Fibroblast of skin of left biceps (primary cell): Measurements from ENCODE around the gene ABHD13.
"Not testable (repeated sequence)": the region's sequence is repeated elsewhere in the genome, so short reads cannot be mapped to it uniquely, and the experiment has no call there.

Experiments used
- DNase-seq, 2 experiments: peaks; one replicate each; pipeline ENCODE4 v3.0.0-alpha.2; 2013; ENCODE audit warnings: low read depth in 2 of 2

Gene ABHD13

GRCh38 chr13:108223687-108224503 lies 5.7 kb downstream of the ABHD13 start:
- DNase-seq, result no peak

DNA sequence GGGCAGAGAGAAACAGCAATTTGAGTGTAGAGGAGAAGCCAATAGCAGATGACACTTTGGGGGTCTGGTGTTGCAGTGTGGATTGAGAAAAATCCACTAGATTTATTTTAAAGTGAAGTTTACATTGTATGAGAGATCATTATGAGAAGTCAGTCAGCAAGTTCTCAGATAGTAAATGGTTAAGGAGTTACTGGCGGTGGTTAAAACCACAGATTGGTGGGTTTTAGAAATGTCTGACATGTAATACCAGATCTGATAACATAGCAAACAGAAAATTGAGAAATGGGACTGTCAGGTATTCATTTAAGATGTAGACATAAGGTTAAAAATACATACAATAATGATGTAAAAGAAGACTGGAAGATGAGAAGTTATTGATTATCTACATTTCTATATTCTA lies 7.2 kb downstream of the ABHD13 start:
- DNase-seq, result no peak

- no peak for DNase-seq
Measured at GRCh38 chr13:108226184-108226583, 8.0 kb downstream of the ABHD13 start.

DNA sequence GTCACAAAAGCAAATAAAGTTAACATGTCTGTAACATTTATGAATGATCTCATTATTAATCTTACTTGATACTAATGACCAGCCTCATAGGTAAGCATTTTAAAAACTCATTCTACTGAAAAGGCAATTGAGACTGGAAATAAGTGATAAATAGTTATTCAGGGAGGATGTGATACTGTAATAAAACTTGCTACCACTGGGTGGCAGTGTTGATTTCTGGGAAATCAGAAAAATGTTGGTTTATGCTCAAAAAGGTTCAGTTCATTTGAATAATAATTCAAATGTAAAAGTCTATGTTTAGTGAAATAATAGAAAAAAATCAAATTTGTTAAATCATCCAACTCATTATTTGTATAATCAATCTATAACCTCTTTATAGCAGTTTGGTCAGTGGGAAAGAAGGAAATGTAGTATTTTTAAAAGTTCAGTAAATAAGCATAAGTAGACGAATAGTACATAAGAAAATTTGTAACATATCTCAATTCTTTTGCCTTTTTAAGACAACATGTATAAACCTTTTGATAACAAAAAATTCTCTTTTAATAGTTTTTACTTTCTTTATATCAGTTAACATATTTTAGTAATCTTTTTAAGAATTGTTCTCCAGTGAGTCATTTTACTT lies 9.6 kb downstream of the ABHD13 start:
- DNase-seq, result no peak

DNA sequence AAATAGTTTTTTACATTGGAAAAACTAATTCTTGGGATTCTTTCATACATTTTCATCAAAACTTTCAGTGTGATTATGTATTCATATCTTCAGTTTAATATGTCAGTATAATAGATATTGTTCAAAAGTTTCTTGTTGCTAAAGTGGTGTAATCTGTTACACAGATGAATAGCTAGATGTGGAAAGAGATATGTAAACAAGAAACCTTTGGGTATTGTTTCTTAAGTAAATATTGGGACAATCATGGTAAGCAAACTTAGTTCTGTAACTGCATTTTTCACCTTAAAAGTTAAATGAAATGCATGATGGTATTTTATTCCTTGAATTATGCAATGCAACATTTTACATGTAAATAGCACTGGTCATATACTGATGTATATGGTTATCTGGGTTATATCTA lies 12.2 kb downstream of the ABHD13 start:
- no peak for DNase-seq

GRCh38 chr13:108249150-108249549 lies 31.0 kb downstream of the ABHD13 start:
- DNase-seq, result no peak

- DNase-seq, result no peak
Measured at GRCh38 chr13:108257248-108257647, 39.1 kb downstream of the ABHD13 start.

GRCh38 chr13:108263621-108264355 lies 45.6 kb downstream of the ABHD13 start:
- no peak for DNase-seq

GRCh38 chr13:108266321-108266990 lies 48.3 kb downstream of the ABHD13 start:
- no peak for DNase-seq

GRCh38 chr13:108267347-108267746 lies 49.2 kb downstream of the ABHD13 start:
- no peak for DNase-seq

GRCh38 chr13:108267855-108268254 lies 49.7 kb downstream of the ABHD13 start:
- DNase-seq, result not testable (repeated sequence)

DNA sequence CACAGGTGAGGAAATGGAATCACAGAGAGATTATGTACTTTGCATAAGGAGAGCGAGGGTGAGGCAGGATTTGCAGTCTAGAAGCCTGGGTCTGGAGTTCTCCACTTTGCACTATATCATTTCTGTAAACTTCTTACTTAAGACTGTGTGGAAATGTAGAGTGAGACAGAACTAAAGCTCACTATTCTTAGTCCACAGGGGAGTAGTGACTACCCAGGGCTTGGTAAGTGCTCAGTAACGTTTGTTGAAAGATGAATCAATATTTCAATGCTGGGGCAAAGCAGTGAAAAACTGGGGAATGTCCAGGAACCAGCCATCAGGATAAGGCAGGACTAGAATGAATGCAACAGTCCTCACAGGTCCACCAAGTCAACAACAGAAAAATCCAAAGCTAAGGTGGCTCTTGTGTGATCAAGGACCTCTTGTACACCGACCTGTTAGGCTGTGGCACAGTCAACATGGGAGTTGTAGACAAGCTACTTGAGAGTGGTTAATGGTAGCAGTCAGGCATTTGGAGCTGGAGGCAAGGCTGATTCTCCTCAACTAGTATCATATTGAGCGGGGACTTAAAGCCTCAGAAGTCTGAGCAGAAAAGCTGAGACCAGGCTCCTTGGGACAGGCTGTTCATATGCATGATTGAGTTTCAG lies 50.4 kb downstream of the ABHD13 start:
- no peak for DNase-seq

DNA sequence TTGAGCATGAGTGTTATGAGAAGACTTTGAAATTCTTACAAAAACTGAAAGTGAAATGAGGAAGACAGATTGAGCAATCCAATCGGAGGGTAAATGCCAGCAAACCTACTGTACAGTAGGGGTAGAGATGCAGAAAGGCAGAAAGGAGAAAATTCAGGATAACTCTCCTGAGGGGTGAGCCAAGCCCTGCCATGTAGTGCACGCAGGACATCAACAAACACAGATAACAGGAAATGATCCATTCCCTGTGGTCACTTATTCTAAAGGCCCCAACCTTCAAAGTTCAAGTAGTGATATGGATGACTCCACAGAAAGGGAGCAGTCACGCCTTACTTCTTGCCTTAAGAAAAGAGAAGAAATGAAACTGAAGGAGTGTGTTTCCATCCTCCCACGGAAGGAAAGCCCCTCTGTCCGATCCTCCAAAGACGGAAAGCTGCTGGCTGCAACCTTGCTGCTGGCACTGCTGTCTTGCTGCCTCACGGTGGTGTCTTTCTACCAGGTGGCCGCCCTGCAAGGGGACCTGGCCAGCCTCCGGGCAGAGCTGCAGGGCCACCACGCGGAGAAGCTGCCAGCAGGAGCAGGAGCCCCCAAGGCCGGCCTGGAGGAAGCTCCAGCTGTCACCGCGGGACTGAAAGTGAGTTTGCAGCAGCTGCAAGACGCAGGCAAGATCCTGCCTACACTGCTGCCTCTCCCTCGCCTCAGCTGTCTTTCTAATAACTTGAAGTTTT lies 51.6 kb downstream of the ABHD13 start, which contains the start of gene TNFSF13B:
TSS of gene TNFSF13B (plus strand) at position 118 of the 728 bp plus-strand sequence. CDS start at position 296, 178 bp downstream.
- DNase-seq, result no peak

DNA sequence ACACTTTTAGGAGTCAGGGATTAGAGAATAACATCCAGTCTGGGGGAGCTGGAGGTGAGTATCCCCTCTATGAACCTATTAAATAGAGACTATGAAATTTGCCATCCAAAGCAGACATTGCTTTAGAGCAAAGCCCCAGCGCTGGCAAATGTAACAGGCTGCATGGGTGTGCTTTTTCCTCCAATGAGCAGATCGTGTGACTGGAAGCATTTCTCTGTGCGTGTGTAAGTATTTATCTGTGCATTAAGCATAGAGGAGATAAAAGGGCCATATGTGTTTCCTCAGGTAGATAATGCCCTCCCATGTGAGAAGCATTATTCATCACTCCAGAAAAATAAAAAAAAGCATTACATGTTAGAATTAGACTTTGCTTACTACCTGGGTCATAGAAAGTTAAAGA lies 52.2 kb downstream of the ABHD13 start:
- no peak for DNase-seq

DNA sequence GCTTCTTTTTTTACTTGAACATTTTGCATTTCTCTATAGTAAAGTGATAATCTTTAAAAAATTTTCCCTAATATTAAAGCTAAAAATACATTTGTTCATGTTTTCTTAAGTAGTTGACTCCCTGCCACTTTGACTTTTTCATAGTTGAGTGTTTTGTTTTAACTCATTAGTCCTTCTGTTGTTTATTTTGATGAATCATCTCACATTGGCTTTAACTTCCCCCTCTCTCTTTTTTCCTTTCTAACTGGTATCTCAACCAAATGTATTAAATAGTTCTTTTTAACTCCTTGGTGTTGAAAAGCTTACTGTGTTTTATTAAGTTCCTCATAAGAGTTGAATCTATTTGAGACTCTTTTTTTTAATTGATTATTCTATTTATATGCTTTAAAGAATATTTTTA lies 54.1 kb downstream of the ABHD13 start:
- no peak for DNase-seq

- DNase-seq, result no peak
Measured at GRCh38 chr13:108273429-108274118, 55.4 kb downstream of the ABHD13 start.

DNA sequence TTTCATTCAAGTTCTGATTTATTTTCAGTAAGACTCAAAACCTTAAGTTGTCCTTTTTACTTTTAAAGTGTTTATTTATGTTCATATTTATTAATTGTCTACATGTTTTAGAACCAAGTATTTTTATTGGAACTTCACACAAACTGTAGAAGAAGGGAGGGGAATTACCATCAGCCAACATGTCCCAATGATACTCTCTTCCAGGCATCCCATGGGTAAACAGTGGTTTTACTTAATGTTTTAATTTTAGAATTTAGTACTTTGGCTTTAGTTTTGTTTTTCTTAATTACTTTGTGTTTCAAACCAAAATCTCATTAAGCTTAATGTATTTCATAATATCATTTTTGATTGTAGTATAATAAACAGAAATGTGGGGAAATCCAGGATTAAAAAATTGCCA lies 56.5 kb downstream of the ABHD13 start:
- DNase-seq, result no peak

DNA sequence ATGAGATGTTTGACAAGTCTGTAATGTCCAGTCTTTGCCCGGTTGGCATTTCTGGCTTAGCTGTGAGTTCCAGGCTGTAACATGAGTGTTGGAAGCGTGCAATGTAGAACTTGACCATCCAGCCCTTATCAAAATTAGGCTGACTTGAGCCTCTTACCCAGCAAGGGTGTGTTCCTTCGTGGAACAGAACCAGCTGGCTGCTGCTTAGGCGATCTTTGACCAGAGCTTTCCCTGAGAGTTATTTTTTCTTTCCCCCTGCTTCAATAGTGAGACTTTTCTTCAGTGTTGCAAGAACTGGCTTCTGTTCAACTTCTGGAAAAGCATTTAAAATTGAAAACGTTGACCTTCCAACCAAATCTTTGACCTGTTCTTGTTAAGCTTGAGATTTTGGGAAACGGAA lies 57.9 kb downstream of the ABHD13 start:
- DNase-seq, result no peak

GRCh38 chr13:108278466-108278865 lies 60.3 kb downstream of the ABHD13 start:
- no peak for DNase-seq

DNA sequence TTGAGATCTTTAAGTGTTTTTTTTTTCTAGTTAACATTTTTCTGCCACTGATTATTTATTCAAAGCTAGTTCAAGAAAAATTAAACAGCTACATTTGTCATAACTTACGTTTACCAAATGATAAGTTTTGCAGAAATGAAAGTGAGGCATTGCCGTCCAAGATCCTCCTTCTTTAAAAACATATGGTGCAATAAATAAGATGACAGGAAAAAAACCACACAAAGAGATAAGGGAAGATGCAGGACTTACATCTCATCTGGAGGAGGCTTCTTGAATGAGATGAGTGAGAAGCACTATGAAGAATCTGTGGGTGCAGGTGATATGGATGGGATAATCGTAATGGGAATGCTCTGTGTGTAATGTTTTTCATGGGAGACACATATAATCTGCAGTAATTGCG lies 63.7 kb downstream of the ABHD13 start:
- no peak for DNase-seq
